Brain microvascular endothelial cell (primary cell): ENCODE results near the gene KCNK18.
A peak's percentile ranks its signal among the peaks of the same experiment; 100 is the strongest.

ENCODE experiments used
- DNase-seq: peaks from one replicate; pipeline ENCODE4 v3.0.0-alpha.2; 2020
- H3K27ac ChIP-seq: fragments of 250-450 bp; sonication (Bioruptor Pico); 2 replicates; pipeline ENCODE4 v1.5.1; 2020; ENCODE audit warnings: mild to moderate bottlenecking, moderate library complexity
- H3K27me3 ChIP-seq: fragments of 250-450 bp; sonication (Bioruptor Pico); replicated peaks from 2 replicates; pipeline ENCODE4 v1.5.1; 2020; ENCODE audit warnings: mild to moderate bottlenecking
- H3K36me3 ChIP-seq: fragments of 250-450 bp; sonication (Bioruptor Pico); replicated peaks from 2 replicates; pipeline ENCODE4 v1.5.1; 2020; ENCODE audit warnings: mild to moderate bottlenecking
- H3K4me3 ChIP-seq: 2 replicates; pipeline ENCODE4 v1.5.1; 2011; ENCODE audit warnings: low read depth, mild to moderate bottlenecking, control low read depth, low read length, moderate library complexity
- in situ Hi-C: cut with HindIII; loops from 2 replicates; pipeline ENCODE4 v1.10.0; 2017; ENCODE audit warnings: low sequenced_read_pairs, low pct_ligation_motif_present
- TF ChIP-seq, protein P1 (sequence below): IDR thresholded peaks from 2 replicates; pipeline ENCODE4 v1.5.1; 2011; ENCODE audit warnings: low read depth, mild to moderate bottlenecking, moderate library complexity, low read length, control low read depth, inconsistent platforms; ENCODE audit errors: missing control alignments

KCNK18 gene

GRCh38 chr10:117167789-117168674 lies 29.3 kb upstream of the KCNK18 start:
- Histone ChIP-seq H3K36me3 (no peaks in the 10 kb centered on the region), H3K27me3 (peaks cover 81% of the 10 kb centered on the region), H3K27ac (no peak overlapping the region), H3K4me3 (no peak overlapping the region)
- no peak for DNase-seq
- TF ChIP-seq, protein P1, sequence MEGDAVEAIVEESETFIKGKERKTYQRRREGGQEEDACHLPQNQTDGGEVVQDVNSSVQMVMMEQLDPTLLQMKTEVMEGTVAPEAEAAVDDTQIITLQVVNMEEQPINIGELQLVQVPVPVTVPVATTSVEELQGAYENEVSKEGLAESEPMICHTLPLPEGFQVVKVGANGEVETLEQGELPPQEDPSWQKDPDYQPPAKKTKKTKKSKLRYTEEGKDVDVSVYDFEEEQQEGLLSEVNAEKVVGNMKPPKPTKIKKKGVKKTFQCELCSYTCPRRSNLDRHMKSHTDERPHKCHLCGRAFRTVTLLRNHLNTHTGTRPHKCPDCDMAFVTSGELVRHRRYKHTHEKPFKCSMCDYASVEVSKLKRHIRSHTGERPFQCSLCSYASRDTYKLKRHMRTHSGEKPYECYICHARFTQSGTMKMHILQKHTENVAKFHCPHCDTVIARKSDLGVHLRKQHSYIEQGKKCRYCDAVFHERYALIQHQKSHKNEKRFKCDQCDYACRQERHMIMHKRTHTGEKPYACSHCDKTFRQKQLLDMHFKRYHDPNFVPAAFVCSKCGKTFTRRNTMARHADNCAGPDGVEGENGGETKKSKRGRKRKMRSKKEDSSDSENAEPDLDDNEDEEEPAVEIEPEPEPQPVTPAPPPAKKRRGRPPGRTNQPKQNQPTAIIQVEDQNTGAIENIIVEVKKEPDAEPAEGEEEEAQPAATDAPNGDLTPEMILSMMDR, result peak; percentile 54
- in situ Hi-C loops, result loop anchor here (25.0 kb wide), 2 partner anchors 356 to 481 kb away; no protein-coding TSS in a partner anchor

- Histone ChIP-seq H3K36me3 (no peaks in the 10 kb centered on the region), H3K27ac (no peak overlapping the region), H3K27me3 (peaks cover 74% of the 10 kb centered on the region), H3K4me3 (no peak overlapping the region)
- in situ Hi-C loops, result loop anchor here (25.0 kb wide), 2 partner anchors 356 to 481 kb away; no protein-coding TSS in a partner anchor
- TF ChIP-seq, protein P1, result no peak
- no peak for DNase-seq
These were observed 28.6 kb upstream of the KCNK18 start for GRCh38 chr10:117168729-117169128.

DNA sequence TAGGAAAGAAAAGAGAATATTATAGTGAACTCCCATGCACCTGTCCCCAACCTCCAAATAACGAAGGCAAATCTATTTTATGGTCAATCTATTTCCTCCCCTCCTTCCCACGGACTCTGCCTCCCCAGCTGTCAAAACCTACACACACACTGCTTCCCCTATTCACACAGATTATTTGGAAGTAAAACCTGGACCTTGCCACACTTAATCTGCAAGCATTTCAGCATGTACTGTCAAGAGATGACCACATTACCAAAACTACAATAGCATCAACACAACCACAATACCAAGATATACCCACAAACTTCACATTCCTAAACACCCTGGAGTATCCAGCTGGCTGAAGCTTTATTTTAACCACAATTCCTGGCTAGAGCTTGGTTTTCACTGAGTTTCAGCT lies 27.8 kb upstream of the KCNK18 start:
- in situ Hi-C loops, result loop anchor here (25.0 kb wide), 2 partner anchors 357 to 482 kb away; no protein-coding TSS in a partner anchor
- no peaks in the 10 kb centered on the region for H3K36me3 ChIP-seq
- no peak overlapping the region for H3K27ac ChIP-seq
- TF ChIP-seq, protein P1, result no peak
- H3K4me3 ChIP-seq, result no peak overlapping the region
- DNase-seq, result no peak
- H3K27me3 ChIP-seq, result peaks cover 67% of the 10 kb centered on the region

DNA sequence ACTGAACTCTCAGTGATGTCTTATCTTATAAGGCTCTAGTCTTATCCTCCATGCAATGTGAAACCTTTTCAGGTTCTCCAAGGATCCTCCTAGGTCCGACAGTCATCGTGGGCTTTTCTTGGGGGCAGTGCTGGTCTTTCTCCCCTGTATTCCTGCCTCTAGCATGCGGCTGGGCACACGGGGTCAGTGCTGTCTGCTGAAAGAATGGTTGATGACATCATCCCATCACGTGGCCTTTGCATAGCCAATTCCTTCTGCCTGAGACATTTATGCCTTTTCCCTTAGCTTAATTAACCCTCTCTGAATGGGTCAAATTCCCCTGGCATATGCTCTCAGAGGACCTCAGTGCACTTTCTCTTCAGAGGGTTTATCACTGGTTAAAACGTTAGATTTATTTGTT lies 27.0 kb upstream of the KCNK18 start:
- no peak overlapping the region for H3K4me3 ChIP-seq
- DNase-seq, result no peak
- peaks cover 60% of the 10 kb centered on the region for H3K27me3 ChIP-seq
- H3K36me3 ChIP-seq, result no peaks in the 10 kb centered on the region
- H3K27ac ChIP-seq, result no peak overlapping the region
- in situ Hi-C loops, result loop anchor here (25.0 kb wide), 2 partner anchors 358 to 483 kb away; no protein-coding TSS in a partner anchor
- TF ChIP-seq, protein P1, result no peak

DNA sequence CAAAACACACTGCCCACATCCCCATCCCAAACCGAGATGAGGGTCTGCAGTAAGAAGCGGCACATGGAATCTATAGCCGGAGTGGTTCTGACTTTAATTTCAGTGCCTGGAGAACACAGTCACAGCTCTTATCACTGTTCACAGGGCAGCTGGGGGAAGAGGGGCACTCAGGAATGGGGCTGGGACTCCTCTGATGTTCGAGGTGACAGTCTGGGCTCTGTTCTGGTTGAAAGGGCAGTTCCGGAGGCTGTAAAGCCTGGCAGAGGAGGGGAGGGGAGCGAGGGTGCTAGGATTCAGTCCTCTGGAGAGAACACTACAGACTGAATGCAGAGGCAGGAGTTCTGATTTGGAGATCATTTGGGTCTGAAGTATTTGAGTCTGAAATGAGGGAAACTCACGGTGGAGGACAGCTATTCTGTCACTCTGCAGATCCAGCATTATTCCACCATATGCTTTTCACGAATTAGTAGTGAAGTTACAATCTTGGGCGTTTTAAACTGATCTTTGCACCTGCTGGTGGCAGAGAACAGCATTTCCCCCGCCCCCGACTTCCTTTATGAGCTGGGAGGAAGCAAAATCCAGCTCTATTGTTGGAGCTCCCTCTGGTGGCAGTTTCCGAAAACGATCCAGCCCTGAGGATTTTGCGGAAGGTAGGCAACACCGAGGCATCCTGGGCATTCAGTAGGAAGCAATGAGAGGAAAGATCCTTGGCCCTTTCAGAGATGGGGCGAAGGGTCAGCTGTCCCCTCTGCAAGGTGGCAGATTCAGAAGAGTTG lies 22.7 kb upstream of the KCNK18 start:
- peak; percentile 68 for DNase-seq
- TF ChIP-seq, protein P1, result peak; percentile 91
- H3K27me3 ChIP-seq, result peaks cover 18% of the 10 kb centered on the region

More for the DNA sequence above, 22.7 kb upstream of the KCNK18 start:
- Histone ChIP-seq H3K4me3 (peak overlapping the region; percentile 36), H3K36me3 (no peaks in the 10 kb centered on the region), H3K27ac (no peak overlapping the region)
- in situ Hi-C loops, result loop anchor here (25.0 kb wide), 2 partner anchors 362 to 487 kb away; no protein-coding TSS in a partner anchor
